ENCODE measurements around the gene CSNK2B.

GRCh38 chr6:31712296-31712695 lies 46.4 kb downstream of the CSNK2B start:
- TF ChIP-seq POLR2AphosphoS5 (IDR thresholded peaks at IDR 0.05) = no peak
- peak in 1 of 2 donors; percentile 44 for TF ChIP-seq CTCF (IDR thresholded peaks at IDR 0.05)
- no peak for TF ChIP-seq EP300 (IDR thresholded peaks at IDR 0.05)

All from suprapubic skin (tissue), 4 donors.